ENCODE results near the gene TMEM40.
"Not testable (repeated sequence)": the region's sequence is repeated elsewhere in the genome, so short reads cannot be mapped to it uniquely, and the experiment has no call there.

The TMEM40 gene, protein sequence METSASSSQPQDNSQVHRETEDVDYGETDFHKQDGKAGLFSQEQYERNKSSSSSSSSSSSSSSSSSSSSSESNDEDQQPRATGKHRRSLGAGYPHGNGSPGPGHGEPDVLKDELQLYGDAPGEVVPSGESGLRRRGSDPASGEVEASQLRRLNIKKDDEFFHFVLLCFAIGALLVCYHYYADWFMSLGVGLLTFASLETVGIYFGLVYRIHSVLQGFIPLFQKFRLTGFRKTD

DNA sequence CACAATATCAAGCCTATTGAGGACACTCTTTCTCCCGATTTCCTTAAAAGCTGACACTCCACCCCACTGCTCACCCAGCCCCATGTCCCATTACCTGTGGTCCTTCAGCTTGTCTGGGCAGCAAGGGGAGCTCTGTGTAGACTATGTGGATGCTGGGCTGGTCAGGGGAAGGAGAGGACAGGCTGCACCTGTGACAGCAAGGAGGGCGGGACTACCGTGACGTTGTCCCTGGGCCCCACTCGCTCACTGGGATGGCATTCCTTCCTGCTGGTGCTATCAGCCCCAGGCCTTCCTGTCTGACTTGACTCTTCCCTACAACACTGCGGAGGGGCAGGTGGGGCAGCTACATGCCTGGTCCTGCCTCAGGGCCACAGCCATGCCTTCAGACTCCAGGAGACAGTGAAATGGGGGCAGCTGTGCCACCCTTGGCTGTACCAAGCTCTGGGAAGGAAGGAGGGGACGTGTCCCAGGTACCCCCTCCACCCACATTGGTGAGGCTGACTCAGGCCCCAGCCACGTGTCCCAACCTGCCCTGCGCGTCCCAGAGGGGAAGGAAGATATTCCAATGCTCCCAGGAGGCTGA, at the start of gene TMEM40:
TMEM40 (minus strand) TSS at position 163 of the 583 bp plus-strand sequence. CDS start 9,427 bp downstream, outside the sequence.
- no peak for DNase-seq

DNA sequence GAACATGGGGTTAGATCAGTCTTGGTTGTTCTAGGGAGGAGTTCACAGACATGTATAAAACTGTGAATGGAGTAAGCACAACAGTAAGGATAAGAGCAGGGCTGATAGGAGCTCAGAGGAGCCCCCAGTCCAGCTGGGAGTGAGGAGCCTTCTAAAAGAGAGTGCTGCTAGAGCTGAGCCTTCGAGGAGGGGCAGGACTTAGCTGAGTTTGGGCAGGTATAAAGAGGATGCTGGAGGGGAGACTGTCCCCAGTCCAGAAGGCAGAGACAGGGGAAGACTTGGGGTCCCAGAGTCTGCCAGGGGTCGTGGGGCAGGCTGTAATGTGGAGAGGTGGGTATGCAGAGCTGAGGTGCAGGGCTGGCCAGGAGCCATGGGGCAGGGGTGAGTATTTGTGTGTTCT, 49.5 kb upstream of the TMEM40 start:
- DNase-seq = no peak

DNA sequence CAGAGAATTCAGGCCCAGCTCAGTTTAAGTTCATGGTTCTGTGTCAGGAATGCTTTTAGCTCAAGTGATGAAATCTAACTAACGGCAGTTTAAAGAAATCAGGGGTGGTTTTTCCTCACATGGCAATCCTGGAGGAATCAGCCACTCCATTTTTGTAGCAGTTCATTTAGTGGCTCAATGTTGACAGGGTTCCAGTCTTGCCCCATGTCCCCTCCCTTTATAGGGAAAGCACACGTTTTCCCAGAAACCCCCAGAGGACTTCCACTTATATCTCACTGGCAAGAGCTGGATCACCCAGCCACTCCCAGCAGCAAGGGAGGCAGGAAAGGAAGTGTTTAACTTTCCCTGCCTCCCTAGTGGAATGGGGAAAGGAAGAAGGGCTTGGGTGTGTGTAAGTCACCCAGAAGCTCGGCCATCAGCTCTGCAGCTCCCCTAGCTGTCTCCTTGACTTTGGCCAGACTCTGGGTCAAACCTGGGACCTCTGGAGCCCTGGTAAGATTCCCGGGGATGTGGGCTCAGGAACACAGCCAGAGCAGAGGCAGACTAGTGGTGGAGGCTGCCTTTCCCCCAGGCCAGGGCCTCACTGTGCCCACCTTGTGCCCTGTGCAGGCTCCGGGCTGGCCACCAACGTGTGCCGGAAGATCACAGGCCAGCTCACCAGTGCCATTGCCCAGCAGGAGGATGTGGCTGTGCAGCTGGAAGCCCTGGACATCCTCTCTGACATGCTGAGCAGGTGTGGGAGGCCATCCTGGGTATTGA, 48.7 kb upstream of the TMEM40 start:
- no peak for DNase-seq

DNA sequence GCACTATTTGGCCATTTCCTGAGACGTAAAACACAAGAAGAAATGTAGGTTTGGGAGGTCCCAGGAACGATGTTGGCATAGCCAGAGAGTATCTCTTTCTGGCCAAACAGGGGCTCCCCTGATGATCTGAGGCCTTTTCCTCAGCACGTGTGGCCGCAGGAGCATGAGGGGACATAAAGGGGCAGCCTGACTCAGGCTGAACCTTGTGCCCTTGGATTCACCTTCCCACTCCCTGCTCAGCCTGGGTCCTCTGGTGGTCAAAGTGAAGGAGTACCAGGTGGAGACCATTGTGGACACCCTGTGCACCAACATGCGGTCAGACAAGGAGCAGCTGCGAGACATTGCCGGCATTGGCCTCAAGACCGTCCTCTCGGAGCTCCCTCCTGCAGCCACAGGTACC, 48.0 kb upstream of the TMEM40 start:
- DNase-seq = no peak

DNA sequence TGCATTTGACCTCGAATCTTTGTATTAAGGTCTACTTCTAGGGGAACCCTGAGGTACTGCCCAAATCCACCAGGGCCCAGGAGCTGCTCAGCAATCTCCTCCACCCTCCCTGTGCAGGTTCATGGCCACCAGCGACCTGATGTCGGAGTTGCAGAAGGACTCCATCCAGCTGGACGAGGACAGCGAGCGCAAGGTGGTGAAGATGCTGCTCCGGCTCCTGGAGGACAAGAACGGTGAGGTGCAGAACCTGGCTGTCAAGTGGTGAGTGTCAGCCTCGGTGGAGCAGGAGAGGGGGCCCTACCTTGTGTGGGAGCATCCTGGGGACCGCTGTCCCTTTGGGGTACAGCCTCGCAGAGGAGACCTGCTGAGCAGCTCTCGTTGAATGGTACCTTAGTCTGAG, 44.3 kb upstream of the TMEM40 start:
- DNase-seq = no peak

DNA sequence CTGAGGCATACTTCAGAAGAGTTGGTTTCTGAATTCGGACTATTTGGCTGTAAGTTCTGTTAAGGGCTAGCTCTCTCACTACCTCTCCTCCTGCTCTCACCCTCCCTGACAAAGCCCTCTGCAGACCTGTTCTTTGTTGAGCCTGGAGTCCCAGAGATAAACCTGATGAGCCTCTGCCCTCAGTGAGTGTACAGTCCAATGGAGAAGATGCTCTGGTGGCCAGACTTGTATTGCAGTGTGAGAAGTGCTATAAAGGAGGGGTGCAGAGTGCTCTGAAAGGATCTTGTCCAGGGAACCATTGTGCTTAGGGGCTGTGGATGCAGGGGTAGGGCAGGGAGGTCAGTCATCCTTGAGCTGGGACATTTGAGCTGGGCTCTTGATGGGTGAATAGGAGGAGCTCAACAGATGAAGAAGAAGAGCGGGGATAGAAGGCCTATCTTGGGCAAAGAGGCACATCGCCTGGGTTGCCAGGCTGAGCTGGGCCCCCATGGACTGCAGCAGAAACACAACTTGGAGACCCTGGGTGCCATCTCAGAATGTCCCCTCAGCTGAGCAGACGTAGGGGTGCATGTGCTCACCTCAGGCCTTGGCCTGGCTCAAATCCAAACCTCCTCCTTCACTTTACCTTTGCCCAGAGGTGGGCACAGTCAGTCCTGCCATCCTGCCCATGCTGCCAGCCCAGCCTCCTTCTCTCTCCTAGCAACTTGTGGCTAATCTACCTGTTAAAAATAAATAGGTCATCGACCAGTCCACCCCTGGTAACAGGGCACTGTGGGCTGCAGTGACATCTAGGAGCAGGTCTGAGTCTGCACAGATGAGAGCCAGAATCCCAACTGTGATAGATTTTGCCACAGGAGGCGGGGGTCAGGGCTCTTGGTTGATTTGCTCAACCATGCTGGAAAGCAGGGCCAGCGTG, 40.7 kb upstream of the TMEM40 start:
- DNase-seq = no peak

DNA sequence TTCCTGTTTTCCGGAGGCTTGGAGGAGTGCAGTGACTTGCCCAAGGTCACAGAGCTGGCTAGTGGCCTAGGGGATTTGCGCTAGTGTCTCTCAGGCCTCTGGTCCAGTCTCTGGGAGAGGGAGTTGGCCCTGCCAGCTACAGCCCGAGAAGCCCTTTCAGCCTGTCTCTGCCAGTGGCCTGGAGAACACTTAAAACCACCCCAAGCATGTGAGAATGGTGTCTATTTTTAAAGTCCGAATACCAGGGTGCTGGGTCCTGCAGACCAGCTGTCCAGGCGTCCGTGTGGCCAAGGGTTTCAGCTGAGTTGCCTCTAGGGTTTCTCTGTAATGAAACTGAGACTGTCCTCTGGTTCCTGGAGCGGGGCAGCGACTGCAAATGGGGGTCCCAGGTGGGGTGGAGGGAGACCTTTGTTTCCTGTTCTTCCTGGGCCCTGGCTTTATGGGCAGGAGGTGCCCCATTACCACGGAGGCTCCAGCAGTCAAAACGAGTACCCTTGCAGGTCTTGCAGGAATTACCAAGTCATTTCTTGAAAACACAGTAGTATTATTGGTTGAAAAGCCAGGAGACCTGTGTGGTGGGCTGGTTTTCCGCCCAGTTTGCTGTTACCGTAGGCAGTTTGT, 39.6 kb upstream of the TMEM40 start:
- DNase-seq = no peak

DNA sequence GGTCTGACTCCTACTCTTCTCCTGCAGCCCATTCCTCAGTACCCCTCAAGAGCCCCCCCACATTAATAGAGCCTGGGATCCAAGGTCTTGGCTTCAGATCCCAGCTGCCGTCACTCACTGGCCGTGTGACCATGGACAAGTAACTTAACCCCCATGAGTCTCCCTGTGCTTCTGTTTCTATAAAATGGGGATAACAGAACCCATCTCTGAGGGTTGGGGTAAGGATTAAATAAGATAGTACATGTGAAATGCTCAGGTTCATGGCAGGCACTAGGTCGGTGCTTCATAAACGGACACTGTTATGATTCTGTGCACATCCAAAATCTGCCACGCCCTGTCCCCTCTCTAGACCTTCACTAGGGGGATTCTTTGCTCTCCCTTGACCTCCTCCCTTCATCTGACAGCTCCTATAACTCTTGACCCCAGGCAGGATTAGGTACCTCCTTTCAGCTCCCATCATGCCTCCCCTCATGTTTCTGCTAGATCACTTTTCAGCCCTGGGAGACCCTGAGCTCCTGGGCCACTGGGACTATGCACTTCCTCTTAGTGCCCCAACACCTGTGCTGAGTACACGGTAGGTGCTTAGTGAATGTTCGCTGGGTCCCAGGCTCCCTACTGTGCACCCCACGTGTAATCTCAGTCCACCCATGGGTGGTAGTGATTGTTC, 39.0 kb upstream of the TMEM40 start:
- DNase-seq = no peak

DNA sequence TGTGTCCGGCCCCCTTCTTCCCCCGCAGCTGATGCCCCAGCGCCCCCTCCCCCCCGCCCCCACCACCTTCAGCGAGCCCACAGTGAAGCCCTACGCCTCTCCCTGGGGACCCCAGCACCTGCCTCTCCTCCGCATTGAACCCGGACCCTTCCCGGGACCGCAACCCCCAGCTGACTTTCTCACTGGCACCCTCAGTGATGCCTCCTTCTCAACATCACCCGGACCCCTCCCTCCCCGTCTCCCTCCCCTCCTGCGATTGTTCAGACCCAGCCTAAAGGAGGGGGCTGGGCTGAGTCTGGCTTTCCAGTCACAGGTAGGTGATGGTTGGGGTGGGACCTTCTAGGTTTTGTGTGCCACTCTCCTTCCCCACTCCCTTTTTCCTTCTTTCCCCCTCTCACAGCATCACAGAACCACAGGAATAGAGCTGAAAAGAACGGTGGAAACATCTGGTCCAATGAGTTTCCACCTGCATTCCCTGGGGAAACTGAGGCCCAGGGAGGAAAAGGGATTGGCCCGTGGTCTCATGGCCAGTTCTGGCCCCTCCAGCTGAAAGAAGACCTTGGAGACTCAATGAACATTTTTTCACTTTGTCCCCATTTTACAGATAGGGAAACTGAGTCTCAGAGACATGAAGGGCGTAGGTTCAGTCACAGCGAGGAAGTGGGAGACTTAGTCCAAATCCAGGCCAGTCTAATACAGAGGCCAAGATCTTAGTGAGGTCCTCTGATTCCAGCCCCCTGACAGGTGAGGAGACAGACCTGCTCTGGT, 38.2 kb upstream of the TMEM40 start:
- no peak for DNase-seq

DNA sequence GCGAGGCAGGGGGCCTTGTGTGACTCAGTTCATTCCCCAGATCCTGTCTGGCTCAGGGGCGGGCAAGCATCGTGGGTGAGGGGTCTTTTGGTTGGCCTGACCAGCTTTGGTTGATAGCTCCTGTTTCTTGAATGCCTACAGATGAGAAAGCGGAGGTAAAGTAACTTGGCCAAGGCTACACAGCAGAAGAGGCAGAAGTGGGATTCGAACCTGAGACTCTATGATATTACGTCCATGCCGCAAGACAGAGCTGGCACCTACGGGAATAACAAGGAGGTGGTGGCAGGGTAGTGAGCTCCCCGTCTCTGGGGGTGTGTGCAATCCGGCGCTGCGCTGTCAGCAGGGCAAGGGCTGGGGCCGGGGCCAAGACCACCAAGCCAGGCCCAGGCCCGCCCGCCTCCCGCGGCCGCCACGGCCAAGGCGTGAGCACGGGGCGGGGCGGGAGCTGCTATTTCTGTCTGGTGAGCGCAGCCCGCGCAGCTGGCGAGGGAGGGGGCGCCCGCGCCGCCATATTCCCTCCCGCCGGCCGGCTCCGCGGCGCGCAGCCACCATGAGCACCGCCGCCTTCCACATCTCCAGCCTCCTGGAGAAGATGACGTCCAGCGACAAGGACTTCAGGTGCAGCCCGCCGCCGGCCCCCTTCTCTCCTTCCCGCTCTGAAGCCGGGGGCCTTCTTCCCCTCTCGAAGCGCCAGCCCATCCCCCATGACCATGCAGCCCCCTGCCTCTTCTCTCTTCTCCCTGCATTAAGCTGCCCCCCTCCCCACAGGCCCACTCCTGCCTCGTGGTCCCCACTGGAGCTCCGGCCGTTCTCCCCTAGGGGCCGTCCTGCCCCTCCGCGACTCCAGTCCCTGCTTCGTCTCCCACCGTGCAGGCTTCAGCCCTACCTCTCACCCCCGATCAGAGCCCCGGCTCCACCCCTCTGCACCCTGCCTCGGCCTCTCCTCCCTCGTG, 37.4 kb upstream of the TMEM40 start, which contains the start of gene CAND2:
CAND2 (plus strand) TSS at position 510 of the 953 bp plus-strand sequence; CDS start at position 551, 41 bp downstream.
- no peak for DNase-seq

DNA sequence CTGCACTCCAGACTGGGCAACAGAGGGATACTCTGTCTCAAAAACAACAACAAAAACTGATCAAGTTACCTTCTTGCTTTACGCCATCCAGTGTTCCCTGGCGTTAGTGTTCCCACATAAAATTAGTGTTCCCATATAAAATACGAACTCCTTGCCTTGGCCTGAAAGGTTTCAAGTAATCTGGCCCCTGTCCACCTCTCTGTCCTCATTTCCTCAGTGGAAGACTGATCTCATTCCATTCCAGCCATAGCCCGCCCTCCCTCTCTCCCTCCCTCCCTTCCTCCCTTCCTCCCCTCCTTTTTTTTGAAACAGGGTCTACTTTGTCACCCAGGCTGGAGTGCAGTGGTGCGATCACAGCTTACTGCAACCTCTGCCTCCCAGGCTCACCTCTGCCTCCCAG, 34.6 kb upstream of the TMEM40 start:
- DNase-seq = no peak

DNA sequence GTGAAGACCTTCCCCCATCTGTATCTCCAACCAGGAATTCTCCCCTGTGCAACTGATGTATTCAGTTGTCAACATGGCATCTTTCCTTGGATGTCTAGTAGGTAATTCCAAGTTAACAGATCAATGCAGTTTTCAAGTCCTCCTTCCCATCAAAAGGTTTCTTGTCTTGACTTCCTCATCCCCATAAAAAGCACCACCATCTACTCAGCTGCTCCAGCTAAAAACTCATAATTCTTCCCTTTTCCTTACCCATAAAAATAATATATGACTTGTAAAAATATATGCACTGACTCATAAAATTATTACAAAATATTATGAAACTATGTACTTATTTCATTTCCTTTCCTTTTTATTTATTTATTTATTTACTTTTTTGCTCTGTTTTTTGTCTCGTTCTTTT, 32.4 kb upstream of the TMEM40 start:
- no peak for DNase-seq

DNA sequence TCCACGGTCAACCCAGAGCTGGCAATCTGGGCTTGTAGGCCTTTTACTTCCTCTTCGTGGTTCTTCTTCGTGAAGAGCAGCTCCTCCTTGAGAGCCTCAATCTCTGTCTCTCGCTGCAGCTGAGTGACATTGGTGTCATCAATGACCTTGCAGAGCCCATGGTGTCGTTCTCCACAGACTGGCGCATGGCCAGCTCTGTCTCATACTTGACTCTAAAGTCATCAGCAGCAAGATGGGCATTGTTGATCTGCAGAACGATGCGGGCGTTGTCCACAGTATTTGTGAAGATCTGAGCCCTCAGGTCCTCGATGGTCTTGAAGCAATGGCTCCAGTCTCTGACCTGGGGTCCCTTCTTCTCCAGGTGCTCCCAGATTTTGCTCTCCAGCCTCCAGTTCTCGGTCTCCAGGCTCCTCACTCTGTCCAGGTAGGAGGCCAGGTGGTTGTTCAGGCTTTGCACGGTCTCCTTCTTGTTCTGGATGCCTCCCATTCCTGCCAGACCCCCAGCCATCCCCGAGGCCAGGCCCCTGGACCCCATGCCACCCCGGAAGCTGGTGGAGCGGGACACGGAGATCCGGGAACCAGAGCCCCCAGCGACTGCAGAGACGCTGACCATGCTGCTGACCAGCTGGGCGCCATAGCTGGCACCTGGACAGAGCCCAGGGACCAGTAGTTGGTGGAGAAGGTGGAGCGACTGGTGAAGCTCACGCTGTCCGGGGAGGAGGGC, 29.1 kb upstream of the TMEM40 start:
- not testable (repeated sequence) for DNase-seq

DNA sequence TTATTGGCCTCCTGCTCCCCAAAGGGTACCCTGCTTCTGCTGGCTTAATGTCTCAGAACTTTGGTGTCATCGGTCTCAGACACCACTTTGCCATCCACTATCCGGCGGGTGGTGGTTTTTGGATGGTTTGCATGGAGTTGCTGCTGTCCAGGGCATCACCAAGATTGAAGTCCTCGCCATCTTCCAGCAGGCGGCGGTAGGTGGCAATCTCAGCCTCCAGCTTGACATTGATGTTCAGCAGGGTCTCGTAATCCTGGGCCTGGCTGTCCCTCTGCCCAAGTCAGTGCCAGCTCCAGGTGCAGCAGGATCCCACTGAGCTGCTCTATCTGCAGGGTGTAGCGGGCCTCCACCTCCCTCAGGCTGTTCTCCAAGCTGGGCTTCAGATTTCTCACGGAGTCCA, 28.3 kb upstream of the TMEM40 start:
- peak; percentile 6 for DNase-seq

DNA sequence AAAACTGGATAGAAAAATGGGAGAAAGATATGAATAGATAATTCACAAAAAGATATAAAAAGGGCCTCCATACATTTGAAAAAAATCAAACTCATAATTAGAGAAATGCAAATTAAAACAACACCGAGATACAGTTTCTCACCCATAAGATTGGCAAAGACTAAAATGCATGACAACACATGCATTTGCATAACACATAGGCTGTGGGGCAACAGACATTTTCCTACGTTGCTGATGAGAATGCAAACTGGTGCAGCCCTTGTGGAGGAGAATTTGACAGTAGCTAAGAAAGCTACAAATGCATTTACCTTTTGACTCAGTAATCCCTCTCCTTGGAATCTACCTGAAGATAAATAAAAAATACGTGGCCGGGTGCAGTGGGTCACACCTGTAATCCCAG, 26.0 kb upstream of the TMEM40 start:
- no peak for DNase-seq

DNA sequence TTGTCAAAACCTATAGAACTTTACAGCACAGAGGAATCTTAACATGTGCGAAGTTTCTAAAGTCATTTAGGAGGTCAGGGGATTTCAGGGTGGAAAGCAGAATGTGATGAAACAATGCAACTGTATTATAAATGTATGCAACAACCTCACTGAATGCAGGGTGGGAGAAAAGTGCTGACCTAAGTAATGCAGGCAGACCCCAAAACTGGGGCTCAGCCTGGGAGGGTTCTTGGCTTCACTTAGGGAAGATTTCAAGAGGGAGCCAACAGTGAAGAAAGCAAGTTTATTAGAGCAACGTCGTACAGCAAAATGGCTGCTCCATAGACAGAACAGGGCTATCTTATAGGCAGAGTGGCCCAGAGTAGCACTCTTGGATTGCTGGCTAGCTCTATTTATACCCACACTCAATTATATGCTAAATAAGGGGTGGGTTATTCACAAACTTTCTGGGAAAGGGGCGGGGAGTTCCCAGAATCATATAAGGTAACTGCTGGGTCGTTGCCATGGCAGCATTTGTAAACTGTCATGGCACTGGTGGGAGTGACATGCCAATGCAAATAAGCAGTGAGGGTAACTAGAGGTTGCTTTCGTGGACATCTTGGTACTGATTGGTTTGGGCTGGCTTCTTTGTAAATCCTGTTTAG, 23.2 kb upstream of the TMEM40 start:
- no peak for DNase-seq

DNA sequence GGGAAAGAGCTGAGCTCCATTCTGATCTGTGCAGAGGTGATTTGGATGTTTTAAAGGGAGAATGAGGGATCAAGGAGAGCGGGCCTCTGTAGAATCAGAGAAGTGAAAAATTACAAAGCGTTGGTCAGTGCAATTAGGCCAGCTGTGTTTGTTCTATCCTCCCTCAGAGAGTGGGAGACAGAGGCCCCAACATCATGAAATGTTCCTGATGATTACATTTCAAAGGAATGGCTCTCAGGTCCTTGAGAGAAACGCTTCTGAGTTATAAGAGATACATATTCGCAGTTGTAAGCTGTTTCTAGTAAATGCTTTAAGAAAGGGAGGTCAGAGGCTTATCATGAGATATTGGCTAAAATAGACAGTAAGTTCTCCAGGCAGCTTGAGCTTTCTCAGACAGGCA, 21.7 kb upstream of the TMEM40 start:
- no peak for DNase-seq

DNA sequence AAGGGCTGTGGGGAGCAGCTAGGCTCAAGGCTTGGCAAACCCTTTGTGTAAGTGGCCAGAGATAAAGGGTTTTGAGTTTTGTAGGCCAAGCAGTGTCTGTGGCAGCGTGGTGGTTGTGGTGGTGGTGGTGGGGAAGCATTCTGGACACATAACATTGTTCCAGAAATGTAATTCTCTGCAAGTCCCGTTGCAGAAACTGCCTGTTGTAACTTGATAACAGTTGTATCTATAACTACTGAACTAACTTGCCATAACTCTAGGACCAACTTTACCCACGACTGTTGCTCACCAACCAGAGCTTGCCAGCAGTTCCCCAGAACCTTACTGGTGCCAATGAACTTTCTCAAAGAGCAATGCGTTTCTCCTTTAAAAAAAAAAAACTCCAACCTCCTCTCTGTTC, 18.1 kb upstream of the TMEM40 start:
- no peak for DNase-seq

DNA sequence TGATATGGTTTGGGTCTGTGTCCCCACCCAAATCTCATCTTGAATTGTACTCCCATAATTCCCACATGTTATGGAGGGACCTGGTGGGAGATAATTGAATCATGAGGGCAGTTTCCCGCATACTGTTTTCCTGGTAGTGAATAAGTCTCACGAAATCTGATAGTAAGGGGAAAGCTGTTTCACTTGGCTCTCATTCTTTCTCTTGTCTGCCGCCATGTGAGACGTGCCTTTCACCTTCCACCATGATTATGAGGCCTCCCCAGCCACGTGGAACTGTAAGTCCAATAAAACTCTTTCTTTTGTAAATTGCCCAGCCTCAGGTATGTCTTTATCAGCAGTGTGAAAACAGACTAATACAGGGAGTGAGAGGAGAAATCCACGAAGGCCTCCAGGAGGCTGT, 16.9 kb upstream of the TMEM40 start:
- DNase-seq = not testable (repeated sequence)

All from MV-4-11 (cell line).